HepG2 (cell line): ENCODE data around the gene PRM3. TPM values are rescaled to one million over a fixed set of nuclear protein-coding genes. Genes with fewer than 3 reads are reported as not detected.
A peak's percentile ranks its signal among the peaks of the same experiment; 100 is the strongest.

ENCODE experiments used
- ADNP ChIP-seq: sonication (generic); formaldehyde crosslinking; IDR thresholded peaks from 2 replicates; pipeline ENCODE4 v1.4.0; 2020; ENCODE audit warnings: missing genetic modification reagents
- ARID2 ChIP-seq: sonication (generic); formaldehyde crosslinking; IDR thresholded peaks from 2 replicates; pipeline ENCODE4 v1.8.1; 2022; ENCODE audit warnings: mild to moderate bottlenecking, missing genetic modification reagents, borderline replicate concordance
- PAX8 ChIP-seq: sonication (generic); formaldehyde crosslinking; IDR thresholded peaks from 2 replicates; pipeline ENCODE4 v1.8.0; 2022; ENCODE audit warnings: mild to moderate bottlenecking, missing genetic modification reagents, borderline replicate concordance
- SALL2 ChIP-seq: sonication (generic); formaldehyde crosslinking; IDR thresholded peaks from 2 replicates; pipeline ENCODE4 v1.8.1; 2023; ENCODE audit warnings: mild to moderate bottlenecking, missing genetic modification reagents, inconsistent platforms
- SOX13 ChIP-seq, 3 experiments: fragments of 450-650 bp in 1 of 3; sonication (generic) in 1 of 3; formaldehyde crosslinking in 1 of 3; IDR thresholded peaks in 2 of 3; conservative IDR thresholded peaks in 1 of 3; 2 replicates each; pipeline versions ENCODE4 v1.5.0 to v1.6.1; 2016 to 2020; ENCODE audit warnings: antibody characterized with exemption in 1 of 3, mild to moderate bottlenecking in 1 of 3, missing compliant biosample characterization in 1 of 3, missing genetic modification reagents in 1 of 3, moderate library complexity in 1 of 3
- TCF7L2 ChIP-seq: IDR thresholded peaks from 2 replicates; pipeline ENCODE4 v1.6.1; 2011; ENCODE audit warnings: mild to moderate bottlenecking, low read depth, low read length, moderate library complexity
- TP53 ChIP-seq: sonication (generic); formaldehyde crosslinking; conservative IDR thresholded peaks from 2 replicates; pipeline ENCODE4 v1.4.0; 2020; ENCODE audit warnings: missing genetic modification reagents
- ZIK1 ChIP-seq: sonication (generic); formaldehyde crosslinking; IDR thresholded peaks from 2 replicates; pipeline ENCODE4 v1.5.0; 2020; ENCODE audit warnings: mild to moderate bottlenecking, low read depth, missing genetic modification reagents, borderline replicate concordance
- ZNF558 ChIP-seq: sonication (generic); formaldehyde crosslinking; IDR thresholded peaks from 2 replicates; pipeline ENCODE4 v1.9.0; 2022; ENCODE audit warnings: mild to moderate bottlenecking, missing genetic modification reagents, borderline replicate concordance
- ZNF589 ChIP-seq: sonication (generic); formaldehyde crosslinking; conservative IDR thresholded peaks from 2 replicates; pipeline ENCODE4 v1.8.0; 2022; ENCODE audit warnings: mild to moderate bottlenecking, moderate library complexity, missing genetic modification reagents
- ZNF749 ChIP-seq: sonication (generic); formaldehyde crosslinking; IDR thresholded peaks from 2 replicates; pipeline ENCODE4 v1.8.0; 2022; ENCODE audit warnings: mild to moderate bottlenecking, missing genetic modification reagents, moderate library complexity, borderline replicate concordance
- polyA plus RNA-seq, 8 experiments: library from polyadenylated mRNA; depleted of rRNA in 3 of 8; stranded (reverse) in 7 of 8; unstranded in 1 of 8; fragments of >200 nt; fragmentation: Illumina TruSeq in 4 of 8; extraction: Trizol in 4 of 8; gene quantifications; 2 replicates each; pipeline versions ENCODE4 v1.2.1 to v1.2.3, GENCODE V29; 2011 to 2016; ENCODE audit warnings: low read depth in 4 of 8, missing spikeins in 1 of 8, mixed read lengths in 1 of 8; ENCODE audit not compliant: insufficient read depth in 1 of 8
- total RNA-seq, 5 experiments: library from RNA; depleted of rRNA; stranded (reverse); fragments of >200 nt; fragmentation: Illumina TruSeq; extraction: Trizol; gene quantifications; 2 replicates each; pipeline ENCODE4 v1.2.3, GENCODE V29; 2016; ENCODE audit warnings: low read depth in 1 of 5
- TF ChIP-seq, protein P1 (sequence below): sonication (generic); formaldehyde crosslinking; IDR thresholded peaks from 2 replicates; pipeline ENCODE4 v1.8.1; 2023; ENCODE audit warnings: mild to moderate bottlenecking, missing genetic modification reagents
- TF ChIP-seq, protein P2 (sequence below): sonication (generic); formaldehyde crosslinking; IDR thresholded peaks from 2 replicates; pipeline ENCODE4 v1.4.0; 2020; ENCODE audit warnings: missing genetic modification reagents
- TF ChIP-seq, protein P3 (sequence below): sonication (generic); formaldehyde crosslinking; IDR thresholded peaks from 2 replicates; pipeline ENCODE4 v1.4.0; 2020; ENCODE audit warnings: missing genetic modification reagents, borderline replicate concordance
- TF ChIP-seq, protein P4 (sequence below): sonication (generic); formaldehyde crosslinking; IDR thresholded peaks from 2 replicates; pipeline ENCODE4 v1.4.0; 2020; ENCODE audit warnings: missing genetic modification reagents
- TF ChIP-seq, protein P5 (sequence below): sonication (generic); formaldehyde crosslinking; IDR thresholded peaks from 2 replicates; pipeline ENCODE4 v1.4.0; 2020; ENCODE audit warnings: mild to moderate bottlenecking, low read depth, missing genetic modification reagents

Gene PRM3
- total and polyA plus RNA-seq, 2 of the 13 experiments (the other 11 are each of a cell fraction or from before 2014, with no cell fraction given): not detected

DNA sequence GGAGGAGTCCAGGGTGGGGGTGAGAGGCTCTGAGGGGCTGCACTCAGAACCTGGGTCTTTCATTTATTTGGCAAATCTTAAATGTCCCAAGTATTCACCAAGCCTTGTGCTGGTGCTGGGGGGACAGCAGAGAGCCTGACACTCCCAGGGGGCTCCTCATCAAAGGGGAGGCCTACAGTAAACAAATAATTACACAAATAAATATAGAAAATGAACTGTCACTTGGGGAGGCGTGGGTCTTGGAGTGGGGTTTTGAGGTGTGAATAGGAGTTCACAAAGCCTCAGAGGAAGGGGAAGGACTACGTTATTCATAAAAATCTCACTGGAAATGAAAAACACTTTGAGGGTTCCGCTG is 22.9 kb upstream of the PRM3 start (continued):
- TF ChIP-seq ADNP (CRISPR knock-in tag) (no peak), SALL2 (CRISPR knock-in tag) (0 out of 2 replicates have a peak, but pooled peaks have one; percentile 10), ZNF749 (CRISPR knock-in tag) (no peak), ZNF589 (CRISPR knock-in tag) (no peak), SOX13 (IDR thresholded peaks at IDR 0.05) (no peak), SOX13 (CRISPR knock-in tag; conservative IDR thresholded peaks at IDR 0.05 in 1 of 2, IDR thresholded peaks at IDR 0.05 in 1 of 2) (0 out of 4 replicates have a peak, but pooled peaks of 1 of the 2 experiments have one; percentile 3), ARID2 (CRISPR knock-in tag) (0 out of 2 replicates have a peak, but pooled peaks have one; percentile 19), TCF7L2 (peak; percentile 44; the same call in 1 of the 2 replicates), ZIK1 (0 out of 2 replicates have a peak, but pooled peaks have one; percentile 11), ZNF558 (no peak), PAX8 (no peak), TP53 (peak; percentile 3; the same call in 1 of the 2 replicates)
- TF ChIP-seq, protein P1, sequence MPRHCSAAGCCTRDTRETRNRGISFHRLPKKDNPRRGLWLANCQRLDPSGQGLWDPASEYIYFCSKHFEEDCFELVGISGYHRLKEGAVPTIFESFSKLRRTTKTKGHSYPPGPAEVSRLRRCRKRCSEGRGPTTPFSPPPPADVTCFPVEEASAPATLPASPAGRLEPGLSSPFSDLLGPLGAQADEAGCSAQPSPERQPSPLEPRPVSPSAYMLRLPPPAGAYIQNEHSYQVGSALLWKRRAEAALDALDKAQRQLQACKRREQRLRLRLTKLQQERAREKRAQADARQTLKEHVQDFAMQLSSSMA (CRISPR knock-in tag): 0 out of 2 replicates have a peak, but pooled peaks have one; percentile 20
- TF ChIP-seq, protein P2, sequence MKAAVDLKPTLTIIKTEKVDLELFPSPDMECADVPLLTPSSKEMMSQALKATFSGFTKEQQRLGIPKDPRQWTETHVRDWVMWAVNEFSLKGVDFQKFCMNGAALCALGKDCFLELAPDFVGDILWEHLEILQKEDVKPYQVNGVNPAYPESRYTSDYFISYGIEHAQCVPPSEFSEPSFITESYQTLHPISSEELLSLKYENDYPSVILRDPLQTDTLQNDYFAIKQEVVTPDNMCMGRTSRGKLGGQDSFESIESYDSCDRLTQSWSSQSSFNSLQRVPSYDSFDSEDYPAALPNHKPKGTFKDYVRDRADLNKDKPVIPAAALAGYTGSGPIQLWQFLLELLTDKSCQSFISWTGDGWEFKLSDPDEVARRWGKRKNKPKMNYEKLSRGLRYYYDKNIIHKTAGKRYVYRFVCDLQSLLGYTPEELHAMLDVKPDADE (CRISPR knock-in tag): 0 out of 2 replicates have a peak, but pooled peaks have one; percentile 36
- TF ChIP-seq, protein P3, sequence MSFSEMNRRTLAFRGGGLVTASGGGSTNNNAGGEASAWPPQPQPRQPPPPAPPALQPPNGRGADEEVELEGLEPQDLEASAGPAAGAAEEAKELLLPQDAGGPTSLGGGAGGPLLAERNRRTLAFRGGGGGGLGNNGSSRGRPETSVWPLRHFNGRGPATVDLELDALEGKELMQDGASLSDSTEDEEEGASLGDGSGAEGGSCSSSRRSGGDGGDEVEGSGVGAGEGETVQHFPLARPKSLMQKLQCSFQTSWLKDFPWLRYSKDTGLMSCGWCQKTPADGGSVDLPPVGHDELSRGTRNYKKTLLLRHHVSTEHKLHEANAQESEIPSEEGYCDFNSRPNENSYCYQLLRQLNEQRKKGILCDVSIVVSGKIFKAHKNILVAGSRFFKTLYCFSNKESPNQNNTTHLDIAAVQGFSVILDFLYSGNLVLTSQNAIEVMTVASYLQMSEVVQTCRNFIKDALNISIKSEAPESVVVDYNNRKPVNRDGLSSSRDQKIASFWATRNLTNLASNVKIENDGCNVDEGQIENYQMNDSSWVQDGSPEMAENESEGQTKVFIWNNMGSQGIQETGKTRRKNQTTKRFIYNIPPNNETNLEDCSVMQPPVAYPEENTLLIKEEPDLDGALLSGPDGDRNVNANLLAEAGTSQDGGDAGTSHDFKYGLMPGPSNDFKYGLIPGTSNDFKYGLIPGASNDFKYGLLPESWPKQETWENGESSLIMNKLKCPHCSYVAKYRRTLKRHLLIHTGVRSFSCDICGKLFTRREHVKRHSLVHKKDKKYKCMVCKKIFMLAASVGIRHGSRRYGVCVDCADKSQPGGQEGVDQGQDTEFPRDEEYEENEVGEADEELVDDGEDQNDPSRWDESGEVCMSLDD (CRISPR knock-in tag): no peak
- TF ChIP-seq, protein P4, sequence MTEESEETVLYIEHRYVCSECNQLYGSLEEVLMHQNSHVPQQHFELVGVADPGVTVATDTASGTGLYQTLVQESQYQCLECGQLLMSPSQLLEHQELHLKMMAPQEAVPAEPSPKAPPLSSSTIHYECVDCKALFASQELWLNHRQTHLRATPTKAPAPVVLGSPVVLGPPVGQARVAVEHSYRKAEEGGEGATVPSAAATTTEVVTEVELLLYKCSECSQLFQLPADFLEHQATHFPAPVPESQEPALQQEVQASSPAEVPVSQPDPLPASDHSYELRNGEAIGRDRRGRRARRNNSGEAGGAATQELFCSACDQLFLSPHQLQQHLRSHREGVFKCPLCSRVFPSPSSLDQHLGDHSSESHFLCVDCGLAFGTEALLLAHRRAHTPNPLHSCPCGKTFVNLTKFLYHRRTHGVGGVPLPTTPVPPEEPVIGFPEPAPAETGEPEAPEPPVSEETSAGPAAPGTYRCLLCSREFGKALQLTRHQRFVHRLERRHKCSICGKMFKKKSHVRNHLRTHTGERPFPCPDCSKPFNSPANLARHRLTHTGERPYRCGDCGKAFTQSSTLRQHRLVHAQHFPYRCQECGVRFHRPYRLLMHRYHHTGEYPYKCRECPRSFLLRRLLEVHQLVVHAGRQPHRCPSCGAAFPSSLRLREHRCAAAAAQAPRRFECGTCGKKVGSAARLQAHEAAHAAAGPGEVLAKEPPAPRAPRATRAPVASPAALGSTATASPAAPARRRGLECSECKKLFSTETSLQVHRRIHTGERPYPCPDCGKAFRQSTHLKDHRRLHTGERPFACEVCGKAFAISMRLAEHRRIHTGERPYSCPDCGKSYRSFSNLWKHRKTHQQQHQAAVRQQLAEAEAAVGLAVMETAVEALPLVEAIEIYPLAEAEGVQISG (CRISPR knock-in tag): 0 out of 2 replicates have a peak, but pooled peaks have one; percentile 8
- TF ChIP-seq, protein P5, sequence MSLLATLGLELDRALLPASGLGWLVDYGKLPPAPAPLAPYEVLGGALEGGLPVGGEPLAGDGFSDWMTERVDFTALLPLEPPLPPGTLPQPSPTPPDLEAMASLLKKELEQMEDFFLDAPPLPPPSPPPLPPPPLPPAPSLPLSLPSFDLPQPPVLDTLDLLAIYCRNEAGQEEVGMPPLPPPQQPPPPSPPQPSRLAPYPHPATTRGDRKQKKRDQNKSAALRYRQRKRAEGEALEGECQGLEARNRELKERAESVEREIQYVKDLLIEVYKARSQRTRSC (CRISPR knock-in tag): 0 out of 2 replicates have a peak, but pooled peaks have one; percentile 29
